C1 segment of cervical spinal cord (tissue), 14 donors: ENCODE measurements around the gene CDH4.

Experiments used
- DNase-seq, 14 donors: peaks; one replicate each; lab custom pipeline; 2025; lab: John Stamatoyannopoulos, UW

Gene CDH4

GRCh38 chr20:61778495-61778863 lies 526.4 kb downstream of the CDH4 start:
- no peak for DNase-seq

GRCh38 chr20:61779176-61779965 lies 527.3 kb downstream of the CDH4 start:
- DNase-seq: no peak

- DNase-seq: no peak
Measured at GRCh38 chr20:61780066-61780465, 528.0 kb downstream of the CDH4 start.

- DNase-seq: no peak
Measured at GRCh38 chr20:61784801-61785566, 532.9 kb downstream of the CDH4 start.

GRCh38 chr20:61785567-61785816 lies 533.4 kb downstream of the CDH4 start:
- DNase-seq: no peak

GRCh38 chr20:61786230-61786629 lies 534.2 kb downstream of the CDH4 start:
- peak in 2 of 14 donors; percentile 14 for DNase-seq

- DNase-seq: no peak
Measured at GRCh38 chr20:61788343-61788742, 536.3 kb downstream of the CDH4 start.

- DNase-seq: no peak
Measured at GRCh38 chr20:61789329-61789728, 537.3 kb downstream of the CDH4 start.

- DNase-seq: no peak
Measured at GRCh38 chr20:61790116-61790827, 538.2 kb downstream of the CDH4 start.

- DNase-seq: no peak
Measured at GRCh38 chr20:61791995-61792394, 539.9 kb downstream of the CDH4 start.

- no peak for DNase-seq
Measured at GRCh38 chr20:61795669-61796630, 543.9 kb downstream of the CDH4 start.

- no peak for DNase-seq
Measured at GRCh38 chr20:61796738-61797137, 544.7 kb downstream of the CDH4 start.

GRCh38 chr20:61797200-61797599 lies 545.1 kb downstream of the CDH4 start:
- DNase-seq: no peak

- no peak for DNase-seq
Measured at GRCh38 chr20:61797971-61798411, 545.9 kb downstream of the CDH4 start.

- DNase-seq: no peak
Measured at GRCh38 chr20:61798632-61799031, 546.6 kb downstream of the CDH4 start.

GRCh38 chr20:61799394-61799923 lies 547.4 kb downstream of the CDH4 start:
- DNase-seq: no peak

GRCh38 chr20:61799928-61800327 lies 547.9 kb downstream of the CDH4 start:
- no peak for DNase-seq

GRCh38 chr20:61800359-61801064 lies 548.5 kb downstream of the CDH4 start:
- no peak for DNase-seq

GRCh38 chr20:61801065-61801360 lies 549.0 kb downstream of the CDH4 start:
- no peak for DNase-seq

GRCh38 chr20:61801428-61801827 lies 549.4 kb downstream of the CDH4 start:
- DNase-seq: no peak
